Measurements from ENCODE around the gene CRIP2. TPM values are rescaled to one million over a fixed set of nuclear protein-coding genes. Genes with fewer than 3 reads are reported as not detected.

CRIP2 gene
- total and polyA plus RNA-seq, 4 donors = 4.3 to 40.0 (median 20.7) TPM

- WGBS = 95% methylated on average over 33 of the region's 33 CpGs
Observed at GRCh38 chr14:105464501-105464900, 10.1 kb upstream of the CRIP2 start.

More at GRCh38 chr14:105464501-105464900, 10.1 kb upstream of the CRIP2 start:
- peaks cover 8 to 48% (median 28%) of the 10 kb centered on the region in 4 donors for H3K36me3 ChIP-seq (ENCODE audit: control insufficient read depth in 4 of 4, insufficient read depth in 3 of 4, low read depth in 1 of 4, low read length in 3 of 4)
- H3K4me3 ChIP-seq (ENCODE audit: low read depth in 1 of 3, low read length in 3 of 3) = no peak overlapping the region
- no peaks in the 10 kb centered on the region for H3K9me3 ChIP-seq (ENCODE audit: control insufficient read depth in 4 of 4, low read length in 3 of 4)
- TF ChIP-seq RAD21 (IDR thresholded peaks at IDR 0.05) (no peak), SP1 (IDR thresholded peaks at IDR 0.05) (no peak), MAX (IDR thresholded peaks at IDR 0.05) (no peak), YY1 (IDR thresholded peaks at IDR 0.05) (no peak), RXRA (IDR thresholded peaks at IDR 0.05) (no peak), GABPA (IDR thresholded peaks at IDR 0.05 in 1 of 2, conservative IDR thresholded peaks at IDR 0.05 in 1 of 2) (no peak), EGR1 (IDR thresholded peaks at IDR 0.05; ENCODE audit: low read depth in 2 of 2) (no peak), ZBTB33 (IDR thresholded peaks at IDR 0.05) (no peak), REST (IDR thresholded peaks at IDR 0.05) (no peak), NR2F2 (IDR thresholded peaks at IDR 0.05) (no peak)
- TF ChIP-seq, protein P1, sequence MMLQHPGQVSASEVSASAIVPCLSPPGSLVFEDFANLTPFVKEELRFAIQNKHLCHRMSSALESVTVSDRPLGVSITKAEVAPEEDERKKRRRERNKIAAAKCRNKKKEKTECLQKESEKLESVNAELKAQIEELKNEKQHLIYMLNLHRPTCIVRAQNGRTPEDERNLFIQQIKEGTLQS (IDR thresholded peaks at IDR 0.05) = no peak
- TF ChIP-seq, protein P2, sequence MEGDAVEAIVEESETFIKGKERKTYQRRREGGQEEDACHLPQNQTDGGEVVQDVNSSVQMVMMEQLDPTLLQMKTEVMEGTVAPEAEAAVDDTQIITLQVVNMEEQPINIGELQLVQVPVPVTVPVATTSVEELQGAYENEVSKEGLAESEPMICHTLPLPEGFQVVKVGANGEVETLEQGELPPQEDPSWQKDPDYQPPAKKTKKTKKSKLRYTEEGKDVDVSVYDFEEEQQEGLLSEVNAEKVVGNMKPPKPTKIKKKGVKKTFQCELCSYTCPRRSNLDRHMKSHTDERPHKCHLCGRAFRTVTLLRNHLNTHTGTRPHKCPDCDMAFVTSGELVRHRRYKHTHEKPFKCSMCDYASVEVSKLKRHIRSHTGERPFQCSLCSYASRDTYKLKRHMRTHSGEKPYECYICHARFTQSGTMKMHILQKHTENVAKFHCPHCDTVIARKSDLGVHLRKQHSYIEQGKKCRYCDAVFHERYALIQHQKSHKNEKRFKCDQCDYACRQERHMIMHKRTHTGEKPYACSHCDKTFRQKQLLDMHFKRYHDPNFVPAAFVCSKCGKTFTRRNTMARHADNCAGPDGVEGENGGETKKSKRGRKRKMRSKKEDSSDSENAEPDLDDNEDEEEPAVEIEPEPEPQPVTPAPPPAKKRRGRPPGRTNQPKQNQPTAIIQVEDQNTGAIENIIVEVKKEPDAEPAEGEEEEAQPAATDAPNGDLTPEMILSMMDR (IDR thresholded peaks at IDR 0.05; ENCODE audit: low read depth, low read length, missing input control) = no peak
- no peak overlapping the region for H3K9ac ChIP-seq (ENCODE audit: low read depth in 1 of 2, low read length in 2 of 2)
- no peaks in the 10 kb centered on the region for H3K27me3 ChIP-seq (ENCODE audit: control insufficient read depth in 4 of 4, insufficient read depth in 4 of 4, low read length in 3 of 4)
- no peak for DNase-seq (ENCODE audit: low spot score)
- H3K27ac ChIP-seq (ENCODE audit: low read depth in 1 of 2, low read length in 2 of 2) = no peak overlapping the region
- peaks cover 8 to 25% (median 17%) of the 10 kb centered on the region in 4 donors for H3K4me1 ChIP-seq (ENCODE audit: control insufficient read depth in 4 of 4, insufficient read depth in 4 of 4, low read length in 3 of 4)

All from liver (tissue), 9 donors.